K562 (cell line): ENCODE measurements around the gene SLC7A4. TPM values are rescaled to one million over a fixed set of nuclear protein-coding genes. Genes with fewer than 3 reads are reported as not detected.

Experiments used
- BRD4 ChIP-seq: fragments of 200-600 bp; sonication (generic); IDR thresholded peaks from 2 replicates; pipeline ENCODE4 v1.6.1; 2017; ENCODE audit warnings: inconsistent platforms
- CBFB ChIP-seq: sonication (generic); formaldehyde crosslinking; IDR thresholded peaks from 2 replicates; pipeline ENCODE4 v1.4.0; 2020; ENCODE audit warnings: mild to moderate bottlenecking, missing genetic modification reagents
- MAZ ChIP-seq, 2 experiments: fragments of 450-650 bp in 1 of 2; sonication (generic) in 1 of 2; formaldehyde crosslinking; IDR thresholded peaks in 1 of 2; conservative IDR thresholded peaks in 1 of 2; 2 replicates each; pipeline versions ENCODE4 v1.4.0 to v1.5.0; 2020; ENCODE audit warnings: mild to moderate bottlenecking in 1 of 2, missing genetic modification reagents in 1 of 2
- MEIS2 ChIP-seq: fragments of 450-650 bp; IDR thresholded peaks from 2 replicates; pipeline ENCODE4 v1.6.1; 2014; ENCODE audit warnings: mild to moderate bottlenecking; ENCODE audit not compliant: partially characterized antibody
- MLX ChIP-seq, 2 experiments: fragments of 450-650 bp in 1 of 2; sonication (generic) in 1 of 2; formaldehyde crosslinking; conservative IDR thresholded peaks; 2 replicates each; pipeline versions ENCODE4 v1.4.0 to v1.8.1; 2020 to 2022; ENCODE audit warnings: mild to moderate bottlenecking in 1 of 2, missing genetic modification reagents in 1 of 2
- NR2C2 ChIP-seq, 2 experiments: fragments of 200-800 bp in 1 of 2; sonication (Bioruptor generic) in 1 of 2; sonication (generic) in 1 of 2; formaldehyde crosslinking in 1 of 2; IDR thresholded peaks; 2 replicates each; pipeline versions ENCODE4 v1.6.1 to v1.8.0; 2016 to 2022; ENCODE audit warnings: mild to moderate bottlenecking in 1 of 2, missing compliant biosample characterization in 1 of 2, missing genetic modification characterization in 1 of 2, missing genetic modification reagents in 1 of 2
- PRPF4 ChIP-seq: fragments of 200-400 bp; formaldehyde crosslinking; IDR thresholded peaks from one replicate; pipeline ENCODE4 v1.6.1; 2017; ENCODE audit warnings: low read length, low read depth, mild to moderate bottlenecking; ENCODE audit not compliant: insufficient read depth, poor library complexity, severe bottlenecking
- PTTG1 ChIP-seq: fragments of 450-650 bp; IDR thresholded peaks from 2 replicates; pipeline ENCODE4 v1.6.1; 2016; ENCODE audit warnings: low read depth, mild to moderate bottlenecking, missing genetic modification characterization, missing compliant biosample characterization
- RBBP5 ChIP-seq: fragments of 200-600 bp; sonication (generic); IDR thresholded peaks from 2 replicates; pipeline ENCODE4 v1.6.1; 2012; ENCODE audit warnings: borderline replicate concordance, mild to moderate bottlenecking, low read length, control low read depth, inconsistent platforms; ENCODE audit not compliant: insufficient read depth, poor library complexity, severe bottlenecking
- RBM25 ChIP-seq: fragments of 200-400 bp; formaldehyde crosslinking; IDR thresholded peaks from 2 replicates; pipeline ENCODE4 v1.6.1; 2018; ENCODE audit warnings: low read length, low read depth, moderate library complexity; ENCODE audit not compliant: severe bottlenecking
- TOE1 ChIP-seq, 2 experiments: fragments of 450-650 bp in 1 of 2; sonication (generic) in 1 of 2; formaldehyde crosslinking in 1 of 2; IDR thresholded peaks; 2 replicates each; pipeline versions ENCODE4 v1.7.1 to v1.8.0; 2016 to 2022; ENCODE audit warnings: borderline replicate concordance in 2 of 2, mild to moderate bottlenecking in 2 of 2, antibody characterized with exemption in 1 of 2, inconsistent platforms in 1 of 2, low read depth in 1 of 2, missing genetic modification reagents in 1 of 2, moderate library complexity in 1 of 2
- ZNF511 ChIP-seq: sonication (generic); formaldehyde crosslinking; IDR thresholded peaks from 2 replicates; pipeline ENCODE4 v1.8.0; 2022; ENCODE audit warnings: mild to moderate bottlenecking, missing genetic modification reagents
- ZNF551 ChIP-seq: fragments of 250-450 bp; sonication (Bioruptor Pico); IDR thresholded peaks from 2 replicates; pipeline ENCODE4 v1.5.0; 2021; ENCODE audit warnings: mild to moderate bottlenecking, moderate library complexity
- ZNF583 ChIP-seq: fragments of 250-450 bp; sonication (Bioruptor Pico); IDR thresholded peaks from 2 replicates; pipeline ENCODE4 v1.4.0; 2020
- polyA plus RNA-seq, 8 experiments: library from polyadenylated mRNA; depleted of rRNA in 4 of 8; stranded (reverse) in 5 of 8; unstranded in 3 of 8; fragments of >200 nt; fragmentation: Nextera tagmentation in 2 of 8; fragmentation: Illumina TruSeq in 1 of 8; extraction: Ambion mirVana in 2 of 8; extraction: Trizol in 1 of 8; gene quantifications; 2 replicates each; pipeline versions ENCODE4 v1.2.1 to v1.2.3, GENCODE V29; 2011 to 2014; ENCODE audit warnings: inconsistent platforms in 1 of 8, missing spikeins in 1 of 8
- total RNA-seq, 7 experiments: library from RNA; depleted of rRNA in 6 of 7; stranded (reverse); fragments of >200 nt in 6 of 7; fragmentation: Illumina TruSeq in 2 of 7; extraction: Trizol in 2 of 7; gene quantifications; 2 replicates each; pipeline versions ENCODE4 v1.2.1 to v1.2.3, GENCODE V29; 2011 to 2021; ENCODE audit warnings: low replicate concordance in 1 of 7
- TF ChIP-seq, protein P1 (sequence below): fragments of 450-650 bp; formaldehyde crosslinking; IDR thresholded peaks from 2 replicates; pipeline ENCODE4 v1.4.0; 2022; ENCODE audit warnings: missing genetic modification characterization

SLC7A4 gene
- total and polyA plus RNA-seq, 9 of the 15 experiments (the other 6 are each of a cell fraction or from before 2014, with no cell fraction given): not detected

DNA sequence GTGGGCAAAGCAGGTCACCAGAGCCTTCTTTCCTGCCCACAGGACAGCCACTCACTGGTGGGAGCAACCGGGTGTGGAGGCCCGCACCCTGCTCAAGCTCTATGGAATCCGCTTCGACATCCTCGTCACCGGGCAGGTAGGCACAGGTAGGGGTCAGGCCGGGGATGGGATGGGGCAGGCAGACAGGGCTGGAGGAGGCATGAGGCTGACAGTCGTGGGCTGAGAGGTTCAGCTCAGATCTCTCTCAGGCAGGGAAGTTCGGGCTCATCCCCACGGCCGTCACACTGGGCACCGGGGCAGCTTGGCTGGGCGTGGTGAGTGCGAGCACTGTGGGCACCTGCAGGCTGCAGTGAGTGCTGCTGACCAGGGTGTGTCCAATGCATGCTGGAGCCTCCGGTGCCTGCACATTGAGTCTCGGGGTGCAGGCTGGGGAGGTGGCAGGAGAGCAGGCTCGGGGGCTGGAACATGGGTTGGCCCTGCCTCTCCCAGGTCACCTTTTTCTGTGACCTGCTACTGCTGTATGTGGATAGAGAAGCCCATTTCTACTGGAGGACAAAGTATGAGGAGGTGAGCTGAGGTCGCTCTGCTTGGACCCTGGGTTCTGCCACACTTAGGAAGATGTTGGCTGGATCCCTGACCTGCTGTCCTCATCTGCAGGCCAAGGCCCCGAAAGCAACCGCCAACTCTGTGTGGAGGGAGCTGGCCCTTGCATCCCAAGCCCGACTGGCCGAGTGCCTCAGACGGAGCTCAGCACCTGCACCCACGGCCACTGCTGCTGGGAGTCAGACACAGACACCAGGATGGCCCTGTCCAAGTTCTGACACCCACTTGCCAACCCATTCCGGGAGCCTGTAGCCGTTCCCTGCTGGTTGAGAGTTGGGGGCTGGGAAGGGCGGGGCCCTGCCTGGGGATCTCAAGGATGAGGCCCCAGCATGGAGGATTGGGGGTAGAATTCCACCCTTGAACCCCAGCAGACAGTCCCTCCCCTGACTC lies 6.3 kb downstream of the SLC7A4 start (continued):
- TF ChIP-seq ZNF511 (CRISPR knock-in tag): 0 out of 2 replicates have a peak, but pooled peaks have one; percentile 21
- no peak for TF ChIP-seq BRD4
- no peak for TF ChIP-seq CBFB (CRISPR knock-in tag)
- peak; percentile 9 for TF ChIP-seq RBBP5
- TF ChIP-seq PRPF4: no peak
- 0 out of 2 replicates have a peak, but pooled peaks have one; percentile 15 for TF ChIP-seq NR2C2 (CRISPR knock-in tag; IDR thresholded peaks at IDR 0.05)
- no peak for TF ChIP-seq NR2C2 (tag; IDR thresholded peaks at IDR 0.05)
- TF ChIP-seq RBM25: no peak
- TF ChIP-seq, protein P1, sequence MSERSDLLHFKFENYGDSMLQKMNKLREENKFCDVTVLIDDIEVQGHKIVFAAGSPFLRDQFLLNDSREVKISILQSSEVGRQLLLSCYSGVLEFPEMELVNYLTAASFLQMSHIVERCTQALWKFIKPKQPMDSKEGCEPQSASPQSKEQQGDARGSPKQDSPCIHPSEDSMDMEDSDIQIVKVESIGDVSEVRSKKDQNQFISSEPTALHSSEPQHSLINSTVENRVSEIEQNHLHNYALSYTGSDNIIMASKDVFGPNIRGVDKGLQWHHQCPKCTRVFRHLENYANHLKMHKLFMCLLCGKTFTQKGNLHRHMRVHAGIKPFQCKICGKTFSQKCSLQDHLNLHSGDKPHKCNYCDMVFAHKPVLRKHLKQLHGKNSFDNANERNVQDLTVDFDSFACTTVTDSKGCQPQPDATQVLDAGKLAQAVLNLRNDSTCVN: 0 out of 2 replicates have a peak, but pooled peaks have one; percentile 74
- TF ChIP-seq TOE1 (IDR thresholded peaks at IDR 0.05; ENCODE audit: borderline replicate concordance): no peak
- 0 out of 2 replicates have a peak, but pooled peaks have one; percentile 40 for TF ChIP-seq TOE1 (CRISPR knock-in tag; IDR thresholded peaks at IDR 0.05; ENCODE audit: borderline replicate concordance, low read depth)
- no peak for TF ChIP-seq MEIS2
- peak in 1 of 2 experiments; percentile 29; a peak in 1 of 4 replicates for TF ChIP-seq MAZ (CRISPR knock-in tag; conservative IDR thresholded peaks at IDR 0.05 in 1 of 2, IDR thresholded peaks at IDR 0.05 in 1 of 2)
- TF ChIP-seq PTTG1 (tag): no peak
- TF ChIP-seq MLX (CRISPR knock-in tag; conservative IDR thresholded peaks at IDR 0.05): peak in 1 of 2 experiments; percentile 70; a peak in 1 of 4 replicates
- peak; percentile 69; the same call in 1 of the 2 replicates for TF ChIP-seq ZNF583 (CRISPR knock-in tag)
- no peak for TF ChIP-seq ZNF551
